Pancreas (tissue), 10 donors: Measurements from ENCODE around the gene CMA1. TPM values are rescaled to one million over a fixed set of nuclear protein-coding genes. Genes with fewer than 3 reads are reported as not detected.
"Not testable (repeated sequence)": the region's sequence is repeated elsewhere in the genome, so short reads cannot be mapped to it uniquely, and the experiment has no call there.

Experiments
- ATAC-seq, 4 donors: fragments of 200-7000 bp; cut with Tn5 transposase; one replicate each; pipeline versions ENCODE4 v1.8.0 to v1.9.1; 2020; ENCODE audit warnings: mild to moderate bottlenecking in 4 of 4, moderate library complexity in 4 of 4
- DNase-seq, 6 donors: peaks; one replicate each; pipeline ENCODE4 v3.0.0-alpha.2; 2020
- FAIRE-seq: peaks from 2 replicates; lab custom pipeline; 2012; peaks lifted over from hg19 to GRCh38; lab: Jason Lieb, UNC
- H3K27ac ChIP-seq, 4 donors: fragments of 200-600 bp; sonication (generic); 1 replicate in 3 of 4; 2 replicates in 1 of 4; pipeline versions ENCODE4 v1.5.0 to v1.8.0; 2020
- H3K27me3 ChIP-seq, 4 donors: fragments of 200-600 bp; one replicate each; pipeline ENCODE4 v1.8.0; 2021
- H3K36me3 ChIP-seq, 3 donors: fragments of 200-600 bp; sonication (generic) in 1 of 3; one replicate each; pipeline versions ENCODE4 v1.5.0 to v1.8.0; 2020 to 2021
- H3K4me1 ChIP-seq, 3 donors: fragments of 200-600 bp; one replicate each; pipeline ENCODE4 v1.8.0; 2021
- H3K4me3 ChIP-seq, 4 donors: fragments of 200-600 bp; sonication (generic) in 2 of 4; one replicate each; pipeline versions ENCODE4 v1.5.0 to v1.8.0; 2020 to 2021
- H3K9me3 ChIP-seq, 4 donors: fragments of 200-600 bp; one replicate each; pipeline ENCODE4 v1.8.0; 2021
- WGBS, 2 donors: extraction: QIAGEN DNeasy Blood & Tissue Kit; methylation state at CpG; one replicate each; pipeline ENCODE4 v1.1.7; 2013; 5-methylcytosine and 5-hydroxymethylcytosine counted together
- intact Hi-C, 3 donors: fragments of 100-400 bp; cut with DNase I; formaldehyde crosslinking; loops; one replicate each; pipeline versions ENCODE4 v1.11.1 to v1.14.2; 2022
- polyA plus RNA-seq, 2 donors: library from polyadenylated mRNA; stranded (reverse); fragments of 200-250 nt; gene quantifications; one replicate each; pipeline ENCODE4 v1.2.3, GENCODE V29; 2013
- total RNA-seq, 6 donors: library from RNA; stranded (reverse); fragmentation: NEBNext Ultra II Directional in 4 of 6; extraction: Animal tissue kit (Norgen Biotek cat#: 25700) in 4 of 6; gene quantifications; one replicate each; pipeline versions ENCODE4 v1.2.1 to v1.2.4, GENCODE V29; 2021 to 2023
- TF ChIP-seq, protein P1 (sequence below), 4 donors: fragments of 200-600 bp; sonication (generic) in 3 of 4; IDR thresholded peaks; one replicate each; pipeline versions ENCODE4 v1.5.0 to v1.8.0; 2021; ENCODE audit warnings: antibody characterized with exemption in 4 of 4
- donor health status: healthy with polysubstance abuse.
- donor health status: DM: no; HTN: no; CAD: no; lungs with moderate emphysema.
- donor health status: DM: no; HTN: no; CAD: no.
- donor health status: control.
- donor health status: control.
- donor health status: Bipolar disorder and iron deficiency.
- donor health status: DM: yes; HTN: yes; CAD: no.
- donor health status: DM: no; HTN: no; CAD: no.
- donor health status: DM: no; HTN: no; CAD: no.
- donor health status: DM: yes; HTN: yes; CAD: no.

The CMA1 gene, protein sequence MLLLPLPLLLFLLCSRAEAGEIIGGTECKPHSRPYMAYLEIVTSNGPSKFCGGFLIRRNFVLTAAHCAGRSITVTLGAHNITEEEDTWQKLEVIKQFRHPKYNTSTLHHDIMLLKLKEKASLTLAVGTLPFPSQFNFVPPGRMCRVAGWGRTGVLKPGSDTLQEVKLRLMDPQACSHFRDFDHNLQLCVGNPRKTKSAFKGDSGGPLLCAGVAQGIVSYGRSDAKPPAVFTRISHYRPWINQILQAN
- total RNA-seq (under 1 TPM in 2 of 6 donors, not detected in 4; 0.64 to 0.69 TPM), polyA plus RNA-seq (under 1 TPM in 1 of 2 donors, not detected in 1; 0.14 TPM)

DNA sequence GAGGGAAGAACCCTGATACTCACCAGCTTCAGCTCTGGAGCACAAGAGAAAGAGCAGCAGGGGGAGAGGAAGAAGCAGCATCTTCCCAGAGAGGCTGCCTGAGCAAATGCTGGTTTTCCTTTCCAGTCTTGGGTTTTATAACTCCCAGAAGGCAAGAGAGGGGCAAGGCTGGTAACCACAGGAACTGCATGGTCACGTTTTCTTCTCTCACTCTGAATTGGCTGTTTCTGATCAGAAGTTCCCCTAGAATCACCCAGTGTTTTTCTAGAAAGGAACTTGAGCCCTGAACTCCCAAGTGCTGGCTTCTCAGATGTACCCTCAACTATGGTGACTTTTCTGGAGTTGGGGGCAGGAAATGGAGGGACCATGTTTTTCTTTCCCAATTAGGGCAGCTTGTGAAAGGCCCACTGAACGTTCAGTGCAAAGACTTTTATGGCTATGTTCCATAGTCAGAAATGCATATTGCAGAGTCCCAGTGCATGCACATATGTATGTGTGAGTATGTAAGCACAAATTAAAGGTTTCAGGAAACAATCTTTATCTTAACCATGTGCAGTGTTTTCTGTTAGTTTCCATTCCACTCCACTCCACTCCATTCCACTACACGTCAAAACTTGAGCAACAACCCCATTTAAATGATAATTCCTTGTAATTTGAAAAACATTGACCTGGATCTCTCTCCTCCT lies at the start of gene CMA1:
CMA1 (minus strand) TSS at position 111 of the 686 bp plus-strand sequence; CDS start at position 81, 30 bp downstream.
- no peak for FAIRE-seq
- TF ChIP-seq, protein P1, sequence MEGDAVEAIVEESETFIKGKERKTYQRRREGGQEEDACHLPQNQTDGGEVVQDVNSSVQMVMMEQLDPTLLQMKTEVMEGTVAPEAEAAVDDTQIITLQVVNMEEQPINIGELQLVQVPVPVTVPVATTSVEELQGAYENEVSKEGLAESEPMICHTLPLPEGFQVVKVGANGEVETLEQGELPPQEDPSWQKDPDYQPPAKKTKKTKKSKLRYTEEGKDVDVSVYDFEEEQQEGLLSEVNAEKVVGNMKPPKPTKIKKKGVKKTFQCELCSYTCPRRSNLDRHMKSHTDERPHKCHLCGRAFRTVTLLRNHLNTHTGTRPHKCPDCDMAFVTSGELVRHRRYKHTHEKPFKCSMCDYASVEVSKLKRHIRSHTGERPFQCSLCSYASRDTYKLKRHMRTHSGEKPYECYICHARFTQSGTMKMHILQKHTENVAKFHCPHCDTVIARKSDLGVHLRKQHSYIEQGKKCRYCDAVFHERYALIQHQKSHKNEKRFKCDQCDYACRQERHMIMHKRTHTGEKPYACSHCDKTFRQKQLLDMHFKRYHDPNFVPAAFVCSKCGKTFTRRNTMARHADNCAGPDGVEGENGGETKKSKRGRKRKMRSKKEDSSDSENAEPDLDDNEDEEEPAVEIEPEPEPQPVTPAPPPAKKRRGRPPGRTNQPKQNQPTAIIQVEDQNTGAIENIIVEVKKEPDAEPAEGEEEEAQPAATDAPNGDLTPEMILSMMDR (IDR thresholded peaks at IDR 0.05): no peak
- DNase-seq: no peak
- no peaks in the 10 kb centered on the region for H3K4me1 ChIP-seq
- no peaks in the 10 kb centered on the region for H3K36me3 ChIP-seq
- ATAC-seq: no peak
- no peaks in the 10 kb centered on the region for H3K9me3 ChIP-seq
- H3K4me3 ChIP-seq: no peak within 1 kb of the TSS
- intact Hi-C loops: no loop called here
- WGBS, 2 donors: 44 to 66% methylated on average over 3 of the region's 3 CpGs
- H3K27me3 ChIP-seq: no peaks in the 10 kb centered on the region
- no peak within 1 kb of the TSS for H3K27ac ChIP-seq

GRCh38 chr14:24556756-24557155 lies 48.7 kb upstream of the CMA1 start:
- ATAC-seq (peak in 2 of 4 donors; percentile 47), FAIRE-seq (no peak), DNase-seq (no peak)
- Histone ChIP-seq H3K36me3 (no peaks in the 10 kb centered on the region), H3K4me1 (no peaks in the 10 kb centered on the region), H3K27ac (no peak overlapping the region), H3K27me3 (no peaks in the 10 kb centered on the region), H3K9me3 (no peaks in the 10 kb centered on the region), H3K4me3 (no peak overlapping the region)
- WGBS, 2 donors: 41 to 58% methylated on average over 4 of the region's 4 CpGs
- intact Hi-C loops: no loop called here
- TF ChIP-seq, protein P1 (IDR thresholded peaks at IDR 0.05): no peak

DNA sequence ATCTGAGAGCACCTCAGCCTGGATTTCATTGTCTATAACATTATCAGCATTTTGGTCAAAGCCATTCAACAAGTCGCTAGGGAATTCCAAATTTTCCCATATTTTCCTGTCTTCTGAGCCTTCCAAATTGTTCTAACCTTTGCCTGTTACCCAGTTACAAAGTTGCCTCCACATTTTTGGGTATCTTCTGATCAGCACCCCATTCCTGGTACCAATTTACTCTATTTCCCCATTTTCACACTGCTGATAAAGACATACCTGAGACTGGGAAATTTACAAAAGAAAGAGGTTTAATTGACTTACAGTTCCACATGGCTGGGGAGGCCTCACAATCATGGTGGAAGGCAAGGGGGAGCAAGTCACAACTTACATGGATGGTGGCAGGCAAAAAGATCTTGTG lies 41.0 kb upstream of the CMA1 start:
- H3K9me3 ChIP-seq, intact Hi-C loops, ATAC-seq, H3K4me3 ChIP-seq, H3K27ac ChIP-seq, DNase-seq, H3K4me1 ChIP-seq, H3K36me3 ChIP-seq, FAIRE-seq, H3K27me3 ChIP-seq: not testable (repeated sequence)
- 29 to 45% methylated on average over 1 of the region's 1 CpG for WGBS, 2 donors

GRCh38 chr14:24542346-24542936 lies 34.4 kb upstream of the CMA1 start:
- H3K9me3 ChIP-seq: no peaks in the 10 kb centered on the region
- 66 to 74% methylated on average over 2 of the region's 2 CpGs for WGBS, 2 donors
- TF ChIP-seq, protein P1 (IDR thresholded peaks at IDR 0.05): no peak
- DNase-seq (no peak), ATAC-seq (no peak), FAIRE-seq (no peak)
- H3K27ac ChIP-seq: no peak overlapping the region
- H3K4me1 ChIP-seq: no peaks in the 10 kb centered on the region
- intact Hi-C loops: no loop called here
- H3K4me3 ChIP-seq: no peak overlapping the region
- H3K27me3 ChIP-seq: no peaks in the 10 kb centered on the region
- no peaks in the 10 kb centered on the region for H3K36me3 ChIP-seq

- intact Hi-C loops: no loop called here
- no peak overlapping the region for H3K27ac ChIP-seq
- no peaks in the 10 kb centered on the region for H3K4me1 ChIP-seq
- H3K4me3 ChIP-seq: no peak overlapping the region
- no peaks in the 10 kb centered on the region for H3K9me3 ChIP-seq
- no peaks in the 10 kb centered on the region for H3K36me3 ChIP-seq
- TF ChIP-seq, protein P1 (IDR thresholded peaks at IDR 0.05): no peak
- 46 to 51% methylated on average over 1 of the region's 1 CpG for WGBS, 2 donors
- FAIRE-seq (no peak), DNase-seq (no peak), ATAC-seq (no peak)
- H3K27me3 ChIP-seq: no peaks in the 10 kb centered on the region
Observed at GRCh38 chr14:24535737-24536136, 27.7 kb upstream of the CMA1 start.
